HG03139 (cell line): ENCODE measurements around the gene CEP112.

Source experiments
- ATAC-seq: cut with Tn5 transposase; IDR thresholded peaks from one replicate; pipeline ENCODE4 v1.9.1; 2021; ENCODE audit not compliant: unreplicated experiment

CEP112 gene

DNA sequence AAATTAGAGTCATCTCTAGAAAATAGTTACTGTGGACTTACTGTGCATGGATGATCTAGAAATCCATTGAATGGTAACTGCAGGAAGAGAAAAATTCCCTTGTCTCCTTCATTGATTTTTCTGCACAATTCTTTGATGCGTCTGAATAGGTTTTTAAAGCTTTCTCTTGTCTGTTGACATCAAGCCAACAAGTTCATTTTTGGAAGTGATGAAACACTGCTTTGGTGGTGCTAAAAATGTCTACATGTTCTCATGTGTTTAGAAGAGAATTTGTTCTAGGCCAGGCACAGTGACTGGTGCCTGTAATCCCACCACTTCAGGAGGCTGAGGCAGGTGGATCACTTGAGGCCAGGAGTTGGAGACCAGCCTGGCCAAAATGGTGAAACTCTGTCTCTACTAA, 573.4 kb downstream of the CEP112 start:
- no peak for ATAC-seq

DNA sequence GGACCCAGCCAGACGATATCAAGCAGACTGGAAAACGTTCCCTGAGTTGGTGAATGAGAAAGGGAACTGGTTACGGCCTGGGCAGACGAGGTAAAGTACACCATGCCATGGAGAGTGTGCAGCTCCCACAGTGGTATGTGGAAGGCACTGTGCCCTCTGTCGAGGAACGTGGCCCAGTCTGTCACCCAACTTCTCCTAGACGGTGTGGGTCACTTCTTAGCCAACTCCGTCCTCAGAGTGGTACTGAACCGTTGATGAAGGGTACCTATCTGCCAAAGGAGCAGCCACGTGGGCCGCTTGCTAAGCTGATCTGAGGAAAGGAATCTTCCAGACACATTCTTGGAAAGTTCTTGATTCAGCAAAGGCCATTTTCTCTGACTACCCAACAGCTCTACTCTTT, 574.4 kb downstream of the CEP112 start:
- no peak for ATAC-seq

DNA sequence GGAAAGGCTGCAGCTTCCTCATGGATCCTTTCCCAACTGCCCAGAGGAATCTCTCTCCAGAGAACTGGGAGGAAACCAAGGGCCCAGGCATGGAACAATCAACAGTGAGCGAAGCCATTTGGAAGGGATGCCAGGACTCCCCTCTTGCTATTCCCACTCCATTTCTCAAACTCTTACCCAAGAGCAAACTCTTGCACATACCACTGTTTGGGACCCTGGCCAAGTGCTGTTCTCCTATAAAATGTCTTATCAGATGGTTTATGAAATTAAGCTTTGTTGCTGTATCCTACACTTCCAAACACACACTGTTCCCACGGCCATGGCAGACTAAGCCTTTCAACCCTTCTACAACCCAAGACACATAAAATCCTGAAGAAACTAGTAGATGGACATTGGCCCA, 582.2 kb downstream of the CEP112 start:
- no peak for ATAC-seq

DNA sequence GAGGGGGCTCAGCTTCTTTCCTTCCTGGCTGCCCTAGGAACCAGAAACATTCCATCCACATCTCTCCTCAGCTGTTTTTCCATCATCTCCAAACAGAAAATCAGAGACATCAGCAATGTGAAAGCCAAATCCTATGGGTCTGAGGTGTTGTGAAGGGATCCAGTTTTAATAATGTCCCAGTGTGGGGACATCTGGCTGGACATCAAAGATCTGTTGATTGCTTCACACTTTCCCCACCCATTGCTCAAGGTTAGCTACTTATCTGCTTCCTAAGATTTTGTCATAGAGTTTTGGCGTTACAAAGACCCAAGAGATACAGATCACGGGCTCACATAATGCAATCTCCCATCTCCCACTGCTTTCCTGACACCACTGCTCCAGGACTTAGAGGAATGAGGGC, 582.6 kb downstream of the CEP112 start:
- ATAC-seq, result no peak

DNA sequence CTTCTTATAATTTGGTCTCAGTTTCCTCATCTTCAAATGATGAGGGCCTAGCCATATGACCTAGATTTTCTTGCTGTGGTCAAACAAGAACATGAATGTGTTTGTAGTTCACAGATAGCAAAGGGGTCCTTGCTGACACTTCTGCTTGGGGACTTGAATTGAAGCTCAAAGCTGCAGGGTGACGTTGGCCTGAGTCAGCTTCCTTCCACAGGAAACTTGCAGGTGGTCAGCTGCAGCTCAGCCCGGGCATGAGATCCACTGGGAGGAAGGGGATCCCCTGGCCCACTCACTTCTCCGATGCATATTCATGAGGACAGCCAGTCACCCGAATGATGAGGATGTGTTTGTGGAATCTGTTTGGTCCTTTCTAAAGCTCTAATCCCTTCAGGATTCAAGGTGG, 587.9 kb downstream of the CEP112 start:
- ATAC-seq, result no peak

DNA sequence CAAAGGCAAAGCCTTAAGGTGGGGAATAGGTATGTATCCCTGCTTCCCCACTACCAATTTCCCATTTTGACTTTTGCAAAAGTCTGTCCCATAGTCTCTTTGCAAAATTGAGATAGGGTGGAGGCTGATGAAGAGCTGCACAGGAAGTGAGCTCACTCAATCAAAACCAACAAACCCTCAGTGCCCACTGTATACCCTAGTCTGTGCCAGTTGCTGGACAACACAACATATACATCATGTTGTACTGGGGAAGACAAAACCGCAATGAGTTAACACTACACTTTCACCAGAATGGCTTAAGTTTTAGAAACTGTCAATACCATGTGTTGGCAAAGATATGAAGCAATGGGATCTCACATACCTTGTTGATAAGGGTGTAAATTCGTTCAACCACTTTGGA, 590.1 kb downstream of the CEP112 start:
- no peak for ATAC-seq

DNA sequence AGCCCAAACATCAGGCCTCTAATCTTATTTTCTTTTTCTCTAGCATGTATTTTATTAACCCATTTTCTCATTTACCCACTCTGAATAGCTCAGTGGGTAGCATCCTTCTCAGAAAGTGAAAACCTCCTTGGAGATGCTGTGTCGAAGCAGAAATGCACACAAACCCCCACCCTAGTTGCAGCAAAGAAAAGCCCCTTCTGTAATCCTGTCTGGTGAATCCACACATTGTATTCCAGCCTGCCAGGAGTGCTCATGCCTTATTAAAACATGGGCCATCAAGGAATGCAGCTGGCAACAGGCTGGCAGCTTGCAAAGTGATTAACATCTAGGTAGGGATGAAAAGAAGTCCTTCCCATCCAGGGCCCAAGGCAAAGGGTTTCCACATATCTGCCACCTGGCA, 590.8 kb downstream of the CEP112 start:
- no peak for ATAC-seq

DNA sequence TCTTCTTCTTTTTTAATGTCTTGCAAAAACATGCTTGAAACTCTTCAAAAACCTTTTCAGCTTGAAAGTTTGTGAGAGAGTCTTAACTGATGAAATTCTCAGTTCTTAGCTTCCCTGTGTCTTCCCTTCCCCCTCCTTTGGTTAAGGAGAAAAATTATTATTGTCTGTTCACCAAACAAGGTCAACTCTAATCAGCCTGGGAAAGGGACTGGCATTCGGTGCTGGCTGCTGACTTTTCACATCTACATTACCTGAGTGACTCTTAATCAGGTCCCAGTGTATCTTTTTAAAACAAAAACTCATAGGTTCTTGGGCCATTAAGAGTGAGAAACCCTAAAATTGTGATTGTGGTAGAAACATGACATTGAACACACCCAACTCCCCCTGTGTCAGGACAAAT, 591.4 kb downstream of the CEP112 start:
- no peak for ATAC-seq

DNA sequence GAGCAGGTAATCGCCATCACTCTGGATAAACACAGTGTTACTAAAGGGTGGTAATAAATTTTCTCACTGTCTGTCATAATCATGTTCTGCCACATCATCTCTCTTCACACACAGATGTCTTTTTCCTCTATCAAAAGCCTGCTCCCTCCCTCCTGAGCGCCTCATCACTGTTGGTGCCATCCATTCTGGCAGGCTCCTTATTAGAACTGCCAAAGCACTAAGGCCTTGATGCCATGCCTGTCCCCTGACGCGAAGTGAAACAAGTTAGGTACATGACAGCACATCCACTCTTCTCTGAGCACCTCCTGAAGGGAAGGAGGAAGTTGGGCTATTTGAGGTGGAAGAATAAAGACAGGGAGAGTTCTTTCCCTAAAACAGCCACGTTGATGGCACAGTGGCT, 592.3 kb downstream of the CEP112 start:
- no peak for ATAC-seq

DNA sequence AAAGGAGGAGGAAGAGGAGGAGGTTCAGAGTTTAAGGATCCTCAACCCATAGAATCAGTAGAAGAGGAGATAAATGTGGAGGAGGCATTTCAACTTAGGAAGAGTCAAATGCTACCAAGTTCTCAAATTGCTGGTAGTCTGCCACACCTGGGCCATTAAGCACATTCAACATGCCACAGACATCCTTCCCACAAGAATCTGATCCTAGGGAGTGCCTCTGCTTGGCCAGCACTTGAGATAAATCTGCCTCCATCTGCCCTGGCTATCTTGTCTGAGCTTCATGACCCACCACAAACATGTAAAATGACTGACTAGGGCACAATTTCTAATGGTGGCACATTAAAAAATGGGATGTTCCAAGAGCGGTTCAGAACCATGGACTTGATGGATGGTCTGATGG, 593.2 kb downstream of the CEP112 start:
- ATAC-seq, result no peak

DNA sequence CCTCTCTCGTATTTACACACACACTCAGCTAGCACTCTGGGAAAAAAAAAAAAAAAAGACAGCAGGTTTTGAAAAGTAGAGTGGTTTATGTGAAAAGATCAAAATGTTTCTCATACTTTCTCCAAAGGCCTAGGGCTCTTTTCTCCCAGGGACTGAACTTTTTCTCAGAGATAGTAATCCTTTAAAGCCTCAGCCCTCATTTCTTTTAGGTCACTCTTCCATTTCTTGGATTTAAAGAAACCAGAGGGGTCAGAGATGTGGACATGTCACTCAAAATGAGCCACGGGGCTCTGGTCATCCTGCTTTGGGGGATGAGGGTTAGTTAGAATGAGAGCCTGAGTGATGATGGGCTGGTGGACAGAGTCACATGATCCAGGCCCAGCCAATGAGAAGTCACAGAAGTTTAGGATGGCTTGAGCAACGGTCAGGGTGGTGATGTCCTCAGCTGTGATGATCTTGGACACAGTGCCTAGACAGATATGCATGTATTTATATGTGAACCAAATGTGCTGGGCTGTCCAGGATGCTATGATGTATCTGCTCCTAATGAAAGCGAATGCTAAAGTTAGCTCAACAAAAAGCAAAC, 596.8 kb downstream of the CEP112 start:
- no peak for ATAC-seq

DNA sequence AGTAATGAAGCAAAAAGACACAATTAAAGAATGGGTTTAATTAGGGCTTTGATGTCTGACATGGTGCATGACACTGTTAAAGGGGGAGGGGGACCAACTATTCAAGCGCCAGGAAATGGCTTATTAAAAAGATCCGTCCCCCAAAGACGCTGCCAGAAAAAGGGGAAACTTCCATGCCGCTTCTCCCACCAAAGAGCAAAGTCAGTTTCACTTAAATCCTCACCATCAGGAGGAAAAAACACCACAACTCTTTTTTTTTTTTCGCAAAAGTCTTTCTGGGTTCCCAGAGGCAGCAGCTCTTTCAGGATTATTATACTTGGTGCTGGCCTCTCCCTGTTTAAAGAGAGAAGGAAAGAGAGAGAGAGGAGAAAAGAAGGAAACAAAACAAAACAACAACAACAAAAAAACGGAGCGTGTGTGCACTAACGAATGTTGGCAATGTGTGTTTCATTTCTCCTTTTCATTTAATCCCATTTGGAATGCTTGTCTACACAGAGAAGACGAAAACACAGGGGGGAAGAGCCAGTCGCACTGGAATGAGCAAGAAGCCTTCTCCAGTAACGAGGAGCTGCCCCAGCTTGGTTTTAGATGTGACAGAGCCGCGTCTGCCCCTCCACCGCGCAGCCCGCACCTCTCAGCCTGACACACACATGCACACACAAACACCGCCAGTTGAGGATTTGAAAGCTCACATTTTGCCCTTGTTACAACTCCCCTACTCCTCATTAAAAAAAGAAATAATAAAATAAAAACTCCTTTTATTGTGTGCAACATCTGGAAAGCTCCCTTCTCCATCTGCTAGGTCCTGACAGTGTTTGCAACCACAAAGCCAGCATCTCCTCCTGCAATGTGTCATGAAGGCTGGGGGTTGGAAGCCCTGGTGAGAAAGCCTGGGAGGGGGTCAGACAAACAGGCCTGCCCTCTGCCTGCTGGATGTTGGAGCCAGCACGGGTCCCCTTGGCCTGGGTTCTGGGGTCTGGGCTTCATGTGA, 597.8 kb downstream of the CEP112 start:
- no peak for ATAC-seq

DNA sequence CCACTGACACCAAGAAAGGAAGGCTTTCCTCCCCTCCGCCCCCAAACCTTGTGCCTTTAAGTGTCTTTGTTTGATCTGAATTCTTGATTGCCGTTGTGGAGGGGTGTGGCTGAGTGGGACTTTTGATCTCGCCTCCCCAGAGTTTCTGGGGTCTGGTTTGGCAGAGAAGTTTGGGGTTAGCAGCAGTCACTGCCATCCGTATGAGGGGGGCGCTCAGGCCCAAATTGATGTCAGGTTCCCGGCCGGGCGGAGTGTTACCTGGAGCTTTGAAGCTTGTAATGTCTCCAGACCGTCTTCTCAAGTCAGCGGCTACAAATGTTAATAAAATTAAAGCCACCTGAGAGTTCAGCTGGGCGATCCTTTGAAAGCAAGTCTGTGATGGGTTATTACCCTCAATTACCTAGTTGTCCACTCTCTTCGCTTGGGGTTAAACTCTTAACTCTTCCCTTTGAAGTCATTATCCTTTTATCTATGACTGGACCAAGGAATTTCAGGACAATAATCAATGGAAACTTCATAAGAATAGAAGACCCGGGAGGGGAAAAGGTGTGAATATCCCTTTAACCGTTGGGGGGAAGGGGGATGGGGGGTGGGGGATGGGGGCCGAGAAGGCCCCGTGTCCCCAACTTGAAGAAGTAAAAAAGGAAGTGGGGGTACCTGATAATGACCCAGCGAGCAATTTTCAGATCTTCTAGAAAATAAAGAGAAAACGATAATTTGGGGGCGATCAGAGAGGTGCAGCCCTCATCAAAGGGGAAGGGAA, 598.7 kb downstream of the CEP112 start:
- ATAC-seq, result no peak

DNA sequence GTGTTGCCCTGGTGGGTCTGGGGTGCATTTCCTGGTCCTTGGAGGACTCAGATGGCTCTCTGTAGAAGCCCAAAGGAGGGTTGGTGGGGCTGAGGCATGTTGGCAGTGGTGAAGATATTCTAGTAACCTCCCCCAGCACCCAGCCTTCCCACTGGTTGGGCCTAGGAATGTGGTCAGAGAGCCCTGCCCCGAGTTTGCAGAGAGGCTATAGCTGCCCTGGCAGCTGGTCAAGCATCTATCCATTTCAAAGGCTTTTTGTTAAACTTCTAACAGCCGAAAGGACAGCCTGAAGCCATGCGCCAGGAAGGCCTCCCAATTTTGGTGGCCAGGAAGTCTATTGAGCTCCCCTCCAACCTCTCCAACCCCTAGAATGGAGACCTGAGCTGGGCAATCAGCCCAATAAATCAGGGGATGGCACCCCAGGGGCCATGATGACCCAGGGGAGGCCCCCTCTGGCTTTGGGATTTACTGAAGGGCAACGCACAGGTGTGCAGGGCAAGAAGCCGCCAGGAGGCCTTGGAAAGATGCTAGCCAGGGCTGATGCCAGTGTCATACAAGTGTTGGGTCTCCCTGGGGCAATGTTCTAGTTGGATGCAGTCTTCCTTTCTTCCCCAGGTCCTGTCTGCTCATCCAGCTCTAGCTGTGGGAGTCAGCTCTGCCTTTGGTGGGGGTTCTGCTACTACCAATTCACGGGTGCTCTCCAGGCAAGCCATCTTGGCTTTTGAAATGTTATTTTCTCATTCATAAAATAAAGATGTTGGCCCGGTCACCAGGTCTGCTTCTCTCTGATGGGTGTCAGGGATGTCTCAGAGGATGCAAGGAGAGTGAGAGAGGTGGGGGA, 599.6 kb downstream of the CEP112 start:
- no peak for ATAC-seq

DNA sequence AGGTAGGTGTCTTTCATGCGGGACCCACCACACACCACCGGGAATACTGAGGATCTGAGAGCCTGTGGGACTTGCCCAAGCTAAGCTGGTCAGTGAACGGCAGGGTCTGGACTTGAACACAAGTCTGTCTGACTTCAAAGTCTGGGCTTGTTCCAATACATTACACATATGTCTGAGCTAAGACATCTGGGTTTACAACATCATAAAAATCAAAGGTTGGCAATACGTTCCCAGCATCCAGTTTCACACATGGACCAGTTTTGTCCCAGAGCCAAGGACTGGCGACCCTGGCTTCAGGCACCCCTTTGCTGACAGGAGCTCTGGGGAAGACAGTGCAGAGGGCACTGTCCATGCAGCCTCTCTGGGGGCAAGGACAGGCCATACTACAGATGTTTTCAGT, 602.6 kb downstream of the CEP112 start:
- no peak for ATAC-seq

DNA sequence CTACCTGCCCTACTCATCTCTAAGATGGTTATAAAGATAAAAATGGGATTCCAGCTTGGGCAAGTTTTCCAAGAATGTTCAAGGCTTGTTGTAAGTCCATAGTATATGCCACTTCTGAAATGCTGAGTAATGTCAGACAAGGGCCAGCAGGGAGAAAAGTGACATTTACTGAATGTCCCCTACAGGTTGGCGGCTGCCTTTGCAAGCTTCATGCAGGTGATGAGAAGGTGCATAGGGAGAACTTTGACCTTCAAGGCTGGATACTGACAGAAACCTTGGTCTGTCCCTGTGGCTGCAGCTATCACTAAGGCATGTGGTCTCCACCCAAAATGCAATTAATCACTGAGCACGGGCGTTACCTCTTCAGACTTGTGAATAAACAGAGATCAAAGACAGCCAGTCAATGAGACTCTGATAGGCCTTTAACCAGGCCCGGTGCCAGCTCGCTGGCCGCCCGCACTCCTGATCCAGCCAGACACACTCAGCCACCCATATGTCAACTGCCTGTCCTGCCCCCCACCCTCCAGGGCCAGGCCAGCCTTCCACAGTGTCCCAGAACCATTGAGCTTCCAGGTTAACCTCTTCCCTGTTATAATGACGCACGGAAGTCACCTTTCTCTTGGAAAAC, 603.6 kb downstream of the CEP112 start:
- ATAC-seq, result no peak

DNA sequence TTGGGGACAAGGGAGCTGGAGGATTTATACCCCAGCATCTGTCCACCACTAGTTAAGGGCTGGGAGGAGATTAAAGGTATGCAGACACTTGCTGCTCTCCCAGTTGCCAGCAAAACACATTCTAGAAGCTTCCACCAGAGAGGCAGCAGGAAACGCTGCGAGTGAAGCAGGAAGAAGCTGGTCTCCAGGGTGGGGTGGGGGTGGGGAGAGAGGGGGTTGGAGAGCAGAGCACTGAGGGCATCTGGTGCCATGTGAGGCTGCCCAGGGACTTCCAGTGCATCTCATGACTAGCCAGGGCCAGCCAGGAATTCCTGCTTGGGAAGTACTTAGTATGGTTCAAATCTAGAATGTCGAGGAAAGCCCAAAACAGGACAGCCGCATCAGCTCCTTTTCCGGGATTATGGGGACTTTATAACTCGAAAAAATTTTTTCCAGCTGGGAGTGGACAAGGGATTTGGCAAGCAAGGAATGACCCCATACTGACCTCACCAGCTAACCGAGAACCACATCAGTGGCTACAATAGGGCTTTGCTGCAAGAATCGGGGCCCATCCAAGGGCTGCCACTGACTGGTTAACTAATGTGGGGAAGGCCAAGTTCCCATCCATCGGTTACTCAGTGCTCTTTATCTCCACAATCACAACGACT, 604.3 kb downstream of the CEP112 start:
- no peak for ATAC-seq

DNA sequence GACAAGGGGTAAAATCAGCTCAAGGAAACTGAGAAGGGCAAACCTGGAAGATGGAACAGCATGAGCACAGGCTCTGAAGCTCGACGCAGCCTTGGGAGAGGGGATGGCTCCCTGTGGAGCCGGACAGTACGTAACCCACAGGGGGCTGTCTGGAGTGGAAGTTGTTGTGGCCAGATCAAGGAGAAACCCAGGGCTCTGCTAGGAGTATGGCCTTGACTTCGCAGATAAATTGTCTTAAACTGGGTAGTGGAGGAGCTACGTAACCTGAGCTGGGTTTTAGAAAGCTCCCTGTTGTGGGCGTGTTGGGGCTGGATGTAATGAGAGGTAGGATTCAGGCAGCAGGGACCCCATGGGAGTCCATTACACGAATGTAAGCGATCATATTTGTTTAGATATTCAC, 605.0 kb downstream of the CEP112 start:
- no peak for ATAC-seq
